Stimulated activated CD4-positive, alpha-beta T cell treated with anti-CD3 and anti-CD28 coated beads, Interleukin-4, amount 100 ng/mL, for 1 hour (primary cell): Measurements from ENCODE around the gene VCAM1.

Experiments
- DNase-seq: peaks from one replicate; pipeline ENCODE4 v3.0.0-alpha.2; 2020

Gene VCAM1

DNA sequence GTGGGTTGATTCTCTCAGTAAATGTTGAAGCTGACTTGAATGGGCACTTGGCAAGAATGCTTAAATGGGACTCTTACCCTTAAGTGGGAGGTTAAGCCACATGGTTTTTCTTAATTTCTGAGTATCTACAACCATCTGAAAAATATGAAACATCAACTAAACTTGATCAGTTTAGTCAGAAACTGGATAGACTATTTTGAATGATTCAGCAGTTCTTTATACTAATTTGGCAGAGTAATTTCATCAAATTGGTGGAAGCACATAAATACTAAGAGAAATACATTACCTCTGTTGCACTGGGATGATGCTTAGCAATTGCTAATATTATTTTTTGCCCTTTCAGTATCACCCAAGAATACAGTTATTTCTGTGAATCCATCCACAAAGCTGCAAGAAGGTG lies 4.7 kb downstream of the VCAM1 start:
- no peak for DNase-seq

DNA sequence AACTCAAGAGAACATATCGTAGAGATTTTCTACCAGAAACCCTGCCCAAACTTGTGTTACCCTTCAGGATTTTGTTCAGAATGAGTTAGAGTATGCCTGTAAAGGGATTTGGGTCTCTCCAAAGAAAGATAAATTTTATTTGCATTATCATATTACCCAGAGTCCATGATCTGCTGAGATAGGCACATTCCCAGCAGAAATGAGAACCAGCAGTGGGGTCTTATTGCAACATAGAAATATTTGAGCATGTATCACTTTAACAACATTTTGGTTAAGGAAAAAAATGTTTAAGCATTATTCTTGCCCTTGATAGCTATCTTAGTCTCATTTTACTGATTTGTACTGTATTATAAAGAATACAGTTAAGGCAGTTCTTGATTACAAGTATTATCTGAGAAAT lies 10.6 kb downstream of the VCAM1 start:
- no peak for DNase-seq

GRCh38 chr1:100731309-100731708 lies 11.8 kb downstream of the VCAM1 start:
- no peak for DNase-seq

DNA sequence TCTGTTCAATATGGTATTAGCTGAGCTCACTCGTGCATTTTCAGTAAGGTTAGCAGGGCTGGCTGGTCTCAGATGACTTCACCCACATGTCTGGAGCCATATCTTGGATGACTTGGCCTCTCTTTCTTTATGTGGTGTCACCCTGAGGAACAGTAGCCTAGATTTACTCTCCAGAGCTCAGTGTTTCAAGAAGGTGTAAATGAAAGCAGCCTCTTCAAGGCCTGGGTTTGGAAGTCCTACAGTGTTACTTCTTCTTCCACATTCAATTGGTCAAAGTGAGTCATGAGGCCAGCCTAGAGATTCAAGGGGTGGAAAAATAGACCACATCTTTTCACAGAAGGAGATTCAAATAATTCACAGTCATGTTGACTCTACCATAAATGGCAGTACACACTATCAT lies 12.2 kb downstream of the VCAM1 start:
- no peak for DNase-seq

- no peak for DNase-seq
Measured at GRCh38 chr1:100734676-100735075, 15.1 kb downstream of the VCAM1 start.

DNA sequence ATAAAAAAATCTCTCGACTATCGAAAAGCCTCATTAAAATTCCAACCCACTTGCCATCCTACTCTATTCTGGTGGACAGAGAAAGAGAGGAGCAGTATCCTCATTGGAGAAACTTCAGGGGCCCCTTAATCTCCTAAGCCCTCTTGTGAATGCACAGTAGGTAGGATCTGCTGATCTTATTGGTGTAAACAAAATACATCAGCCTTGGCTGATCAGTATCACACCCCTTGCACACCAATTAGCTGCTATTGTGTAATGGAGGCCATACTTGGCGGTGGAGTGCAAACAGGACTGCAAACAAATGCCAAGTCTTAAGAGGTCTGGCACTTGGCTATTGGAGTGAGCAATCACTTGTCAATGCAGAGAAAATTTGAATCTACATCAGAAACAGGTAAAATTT lies 15.7 kb downstream of the VCAM1 start:
- no peak for DNase-seq

DNA sequence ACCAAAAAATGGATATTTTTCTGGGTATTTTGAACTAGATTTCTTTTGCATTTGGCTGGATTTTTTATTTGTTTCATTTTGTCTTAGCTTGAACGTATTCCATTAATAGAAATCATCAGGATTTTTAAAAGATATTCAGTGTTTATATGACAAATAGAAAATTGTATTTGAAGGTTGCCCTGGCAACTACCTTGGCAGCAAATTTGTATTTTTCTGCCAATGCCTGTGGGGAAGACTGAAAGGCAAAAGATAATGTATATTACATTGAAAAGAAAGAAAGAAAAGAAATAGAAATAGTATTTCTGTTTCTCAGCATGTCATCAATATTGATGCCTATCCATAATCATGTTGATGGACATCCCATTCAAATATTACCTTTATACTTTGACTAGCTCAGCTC lies 16.8 kb downstream of the VCAM1 start:
- DNase-seq: no peak

GRCh38 chr1:100736746-100737145 lies 17.2 kb downstream of the VCAM1 start:
- no peak for DNase-seq

- DNase-seq: no peak
Measured at GRCh38 chr1:100746542-100746932, 27.0 kb downstream of the VCAM1 start.

DNA sequence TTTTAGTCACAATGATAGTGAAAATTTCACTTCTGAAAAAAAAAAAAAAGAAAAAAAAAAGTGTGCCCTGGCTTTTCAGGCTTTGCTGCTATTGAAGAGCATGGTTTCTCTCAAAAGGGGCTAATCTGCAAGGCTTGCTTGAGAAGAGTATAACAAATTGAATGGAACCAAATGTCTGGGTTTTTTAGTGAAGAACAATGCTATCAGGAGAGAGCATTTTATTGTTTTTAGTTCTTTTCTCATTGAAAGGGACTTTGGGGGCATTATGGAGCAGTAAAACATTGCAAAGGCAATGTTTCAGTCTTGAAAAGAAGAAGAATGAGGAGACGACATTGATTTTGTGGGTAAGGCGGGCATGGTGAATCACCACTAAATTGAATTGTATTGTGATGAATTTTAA lies 28.2 kb downstream of the VCAM1 start:
- no peak for DNase-seq

DNA sequence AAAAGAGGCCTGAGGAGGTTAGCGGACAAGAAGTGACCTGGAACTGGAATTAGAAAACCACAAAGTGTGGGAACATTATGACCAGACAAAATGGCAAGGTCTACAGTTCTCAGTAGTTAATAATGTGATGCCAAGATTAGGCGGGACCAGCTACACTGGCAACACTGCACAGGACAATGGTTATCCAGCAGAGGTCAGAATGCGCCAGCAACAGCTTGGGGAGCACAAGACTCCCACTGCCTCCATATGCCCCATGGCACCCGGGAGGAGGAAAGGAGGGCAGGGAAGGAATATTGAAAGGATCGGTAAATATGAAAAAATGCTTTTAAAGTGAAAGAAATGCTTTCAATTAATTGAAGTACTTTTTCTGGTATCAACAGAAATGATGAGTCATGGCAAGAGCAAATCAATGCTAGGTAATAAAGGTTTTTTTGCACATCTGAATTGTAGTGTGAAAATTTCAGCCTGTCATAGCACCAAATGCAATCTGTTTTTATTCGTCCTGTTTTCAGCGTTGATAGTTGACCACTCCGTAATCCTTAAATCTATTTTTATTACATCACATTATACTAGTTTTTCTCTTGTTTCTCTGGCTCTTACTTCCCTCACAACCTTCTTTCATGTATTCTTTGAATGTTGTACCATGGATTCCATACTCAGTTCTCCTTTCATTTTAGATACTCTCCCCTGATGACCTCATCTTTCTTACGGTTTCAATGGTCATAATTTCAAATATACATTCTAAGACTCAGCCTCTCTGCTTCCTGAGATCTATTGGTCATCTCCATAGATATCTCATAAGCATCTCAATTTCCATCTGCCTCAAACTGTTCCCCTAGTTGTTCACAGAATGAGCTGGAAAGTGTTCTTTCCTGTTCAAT lies 30.7 kb downstream of the VCAM1 start:
- no peak for DNase-seq

GRCh38 chr1:100752791-100753190 lies 33.2 kb downstream of the VCAM1 start:
- no peak for DNase-seq

DNA sequence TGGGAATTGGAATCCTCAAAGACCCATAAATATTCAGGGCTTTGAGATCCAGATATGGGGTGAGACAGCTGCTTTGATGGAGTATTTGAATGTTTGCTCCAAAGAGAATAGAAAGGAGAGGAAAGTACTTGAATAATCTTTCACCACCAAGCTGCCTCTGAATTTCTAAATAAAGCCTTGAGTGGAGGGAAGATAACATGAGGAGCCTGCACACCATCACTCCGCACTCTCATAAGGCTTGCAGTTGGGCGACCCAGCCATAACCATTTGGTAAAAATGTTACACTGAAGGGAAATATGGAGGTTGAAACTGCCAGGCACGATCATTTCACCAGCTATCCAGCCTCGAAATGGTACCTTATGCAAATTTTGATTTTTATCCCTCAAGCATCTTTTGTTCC lies 38.4 kb downstream of the VCAM1 start:
- DNase-seq: no peak

- no peak for DNase-seq
Measured at GRCh38 chr1:100759188-100759587, 39.6 kb downstream of the VCAM1 start.

GRCh38 chr1:100760511-100760910 lies 41.0 kb downstream of the VCAM1 start:
- no peak for DNase-seq

DNA sequence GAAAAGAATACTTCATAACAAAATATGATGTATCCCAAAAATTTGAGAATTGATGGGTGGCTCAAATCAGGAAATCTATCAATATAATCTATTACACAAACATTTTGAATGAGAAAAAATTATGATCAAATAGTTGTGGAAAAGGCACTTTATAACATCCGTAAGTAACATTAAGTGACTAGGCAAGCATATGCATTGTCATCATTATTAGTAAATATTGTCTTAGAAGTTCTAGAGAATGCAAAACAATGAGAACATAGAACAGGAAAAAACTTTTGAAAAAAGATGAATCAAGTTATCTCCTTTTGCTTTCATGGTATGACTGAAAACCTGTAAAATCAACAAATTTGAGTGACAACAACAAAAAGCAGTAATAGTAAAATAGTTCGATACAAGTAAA lies 42.9 kb downstream of the VCAM1 start:
- DNase-seq: no peak

- no peak for DNase-seq
Measured at GRCh38 chr1:100767176-100767890, 47.8 kb downstream of the VCAM1 start.

DNA sequence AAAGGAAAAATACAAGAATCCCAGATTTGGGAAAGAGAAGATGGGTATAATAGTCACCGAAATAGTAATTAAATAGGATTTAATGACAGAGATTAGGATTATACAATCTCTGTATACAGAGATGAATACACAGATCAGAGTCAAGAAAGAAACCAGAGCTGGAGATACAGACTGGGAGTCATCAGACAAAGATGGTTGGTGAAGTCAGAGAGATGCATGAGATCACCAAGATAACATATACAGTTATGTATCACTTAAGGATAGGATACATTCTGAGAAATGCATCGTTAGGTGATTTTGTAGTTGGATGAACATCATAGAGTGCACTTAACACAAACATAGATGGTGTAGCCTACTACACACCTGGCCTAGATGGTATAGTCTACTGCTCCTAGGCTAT lies 49.8 kb downstream of the VCAM1 start:
- DNase-seq: no peak

- no peak for DNase-seq
Measured at GRCh38 chr1:100769906-100770646, 50.5 kb downstream of the VCAM1 start.

DNA sequence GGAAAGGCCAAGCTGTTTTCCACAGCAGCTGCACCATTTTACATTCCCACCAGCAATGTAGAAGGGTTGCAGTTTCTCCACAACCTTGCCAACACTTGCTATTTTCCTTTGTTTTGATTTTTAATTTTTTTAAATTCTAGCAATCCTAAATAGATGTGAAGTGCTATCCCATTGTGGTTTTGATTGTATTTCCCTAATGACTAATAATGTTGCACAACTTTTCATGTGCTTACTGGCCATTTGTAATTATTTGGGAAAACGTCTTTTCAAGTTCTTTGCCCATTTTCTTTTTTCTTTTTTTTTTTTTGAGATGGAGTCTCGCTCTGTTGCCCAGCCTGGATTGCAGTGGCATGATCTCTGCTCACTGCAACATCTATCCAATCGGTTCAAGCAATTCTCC lies 53.9 kb downstream of the VCAM1 start:
- DNase-seq: no peak

GRCh38 chr1:100774370-100774769 lies 54.8 kb downstream of the VCAM1 start:
- DNase-seq: no peak

DNA sequence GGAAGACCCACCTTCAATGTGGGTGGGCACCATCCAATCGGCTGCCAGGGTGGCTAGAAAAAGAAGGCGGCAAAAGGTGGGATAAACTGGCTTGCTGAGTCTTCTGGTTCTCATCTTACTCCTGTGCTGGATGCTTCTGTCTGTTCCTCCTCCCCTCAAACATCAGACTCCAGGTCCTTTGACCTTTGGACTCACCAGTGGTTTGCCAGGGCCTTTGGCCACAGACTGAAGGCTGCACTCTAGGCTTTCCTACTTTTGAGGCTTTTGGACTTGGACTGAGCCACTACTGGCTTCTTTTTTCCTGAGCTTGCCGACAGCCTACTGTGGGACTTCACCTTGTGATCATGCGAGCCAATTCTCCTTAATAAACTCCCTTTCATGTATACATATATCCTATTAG lies 55.9 kb downstream of the VCAM1 start:
- DNase-seq: no peak

DNA sequence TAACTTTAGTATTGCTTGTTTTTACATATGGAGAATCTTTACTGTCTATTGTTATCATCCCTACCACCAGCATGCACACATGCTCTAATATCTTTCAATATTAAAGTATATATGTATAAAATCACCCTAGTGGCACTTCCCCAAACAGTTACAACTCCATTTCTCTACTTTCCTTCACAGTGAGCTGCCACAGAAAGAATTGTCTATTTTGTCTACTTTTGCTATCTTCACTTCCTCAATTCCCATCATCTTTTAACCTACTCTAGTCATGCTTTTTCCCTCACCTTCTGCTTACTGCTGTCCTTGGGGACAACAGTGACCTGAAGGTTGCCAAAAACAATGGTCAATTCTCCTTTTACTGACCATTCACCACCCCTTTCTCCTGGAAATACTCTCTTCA lies 59.2 kb downstream of the VCAM1 start:
- no peak for DNase-seq

DNA sequence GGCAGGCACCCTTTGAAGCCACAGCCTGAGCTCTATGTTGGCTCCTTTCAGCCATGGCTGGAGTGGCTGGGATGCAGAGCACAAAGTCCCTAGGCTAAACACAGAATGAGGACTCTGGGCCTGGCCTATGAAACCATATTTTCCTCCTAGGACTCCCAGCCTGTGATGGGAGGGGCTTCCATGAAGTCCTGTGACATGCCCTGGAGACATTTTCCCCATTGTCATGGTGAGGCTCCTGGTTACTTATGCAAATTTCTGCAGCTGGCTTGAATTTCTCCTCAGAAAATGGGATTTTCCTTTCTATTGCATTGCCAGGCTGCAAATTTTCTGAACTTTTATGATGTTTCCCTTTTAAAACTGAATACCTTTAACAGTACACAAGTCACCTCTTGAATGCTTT lies 61.3 kb downstream of the VCAM1 start:
- DNase-seq: no peak
